ENCODE data around the gene PLD4.

GRCh38 chr14:104977008-104977680, 52.5 kb downstream of the PLD4 start:
- TF ChIP-seq, protein P1, sequence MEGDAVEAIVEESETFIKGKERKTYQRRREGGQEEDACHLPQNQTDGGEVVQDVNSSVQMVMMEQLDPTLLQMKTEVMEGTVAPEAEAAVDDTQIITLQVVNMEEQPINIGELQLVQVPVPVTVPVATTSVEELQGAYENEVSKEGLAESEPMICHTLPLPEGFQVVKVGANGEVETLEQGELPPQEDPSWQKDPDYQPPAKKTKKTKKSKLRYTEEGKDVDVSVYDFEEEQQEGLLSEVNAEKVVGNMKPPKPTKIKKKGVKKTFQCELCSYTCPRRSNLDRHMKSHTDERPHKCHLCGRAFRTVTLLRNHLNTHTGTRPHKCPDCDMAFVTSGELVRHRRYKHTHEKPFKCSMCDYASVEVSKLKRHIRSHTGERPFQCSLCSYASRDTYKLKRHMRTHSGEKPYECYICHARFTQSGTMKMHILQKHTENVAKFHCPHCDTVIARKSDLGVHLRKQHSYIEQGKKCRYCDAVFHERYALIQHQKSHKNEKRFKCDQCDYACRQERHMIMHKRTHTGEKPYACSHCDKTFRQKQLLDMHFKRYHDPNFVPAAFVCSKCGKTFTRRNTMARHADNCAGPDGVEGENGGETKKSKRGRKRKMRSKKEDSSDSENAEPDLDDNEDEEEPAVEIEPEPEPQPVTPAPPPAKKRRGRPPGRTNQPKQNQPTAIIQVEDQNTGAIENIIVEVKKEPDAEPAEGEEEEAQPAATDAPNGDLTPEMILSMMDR (conservative IDR thresholded peaks at IDR 0.05) = no peak
- TF ChIP-seq EZH2 (IDR thresholded peaks at IDR 0.05; ENCODE audit: low read depth) = no peak

Measured in PC-9 (cell line).